Adipose tissue (tissue), 3 donors: ENCODE results near the gene CNPY1. TPM values are rescaled to one million over a fixed set of nuclear protein-coding genes. Genes with fewer than 3 reads are reported as not detected.

Source experiments
- H3K27ac ChIP-seq: one replicate; pipeline ENCODE4 v1.5.1; 2013; ENCODE audit warnings: low read depth, low read length
- WGBS, 3 donors: extraction: QIAGEN DNeasy Blood & Tissue Kit; methylation state at CpG; one replicate each; pipeline ENCODE4 v1.1.7; 2013; 5-methylcytosine and 5-hydroxymethylcytosine counted together
- polyA plus RNA-seq, 3 donors: library from polyadenylated mRNA; stranded (reverse); fragments of 200-250 nt; gene quantifications; one replicate each; pipeline ENCODE4 v1.2.3, GENCODE V29; 2013
- donor health status: healthy with polysubstance abuse.
- donor health status: Bipolar disorder and iron deficiency.
- donor health status: healthy.

Gene CNPY1
- polyA plus RNA-seq, 3 donors: not detected

- 52 to 64% (median 61%) methylated on average over 11 of the region's 11 CpGs for WGBS, 3 donors
- no peak overlapping the region for H3K27ac ChIP-seq
Measured at GRCh38 chr7:155581107-155581830, 34.9 kb upstream of the CNPY1 start.

GRCh38 chr7:155580367-155580766, 34.0 kb upstream of the CNPY1 start:
- WGBS, 3 donors: 54 to 68% (median 57%) methylated on average over 3 of the region's 3 CpGs
- H3K27ac ChIP-seq: no peak overlapping the region

GRCh38 chr7:155579565-155579964, 33.2 kb upstream of the CNPY1 start:
- 83 to 86% (median 85%) methylated on average over 13 of the region's 13 CpGs for WGBS, 3 donors

GRCh38 chr7:155578016-155578415, 31.7 kb upstream of the CNPY1 start:
- WGBS, 3 donors: 90 to 95% (median 92%) methylated on average over 12 to 13 of the region's 13 CpGs
- no peak overlapping the region for H3K27ac ChIP-seq

More at GRCh38 chr7:155579565-155579964, 33.2 kb upstream of the CNPY1 start:
- no peak overlapping the region for H3K27ac ChIP-seq

- 81 to 88% (median 84%) methylated on average over 16 of the region's 16 CpGs for WGBS, 3 donors
- H3K27ac ChIP-seq: no peak overlapping the region
Measured at GRCh38 chr7:155577509-155577905, 31.1 kb upstream of the CNPY1 start.

GRCh38 chr7:155576900-155577508, 30.6 kb upstream of the CNPY1 start:
- 69 to 88% (median 83%) methylated on average over 16 to 17 of the region's 17 CpGs for WGBS, 3 donors

GRCh38 chr7:155576416-155576815, 30.1 kb upstream of the CNPY1 start:
- no peak overlapping the region for H3K27ac ChIP-seq
- whole genome bisulfite sequencing, 3 donors: 54 to 79% (median 63%) methylated on average over 20 of the region's 20 CpGs

More at GRCh38 chr7:155576900-155577508, 30.6 kb upstream of the CNPY1 start:
- no peak overlapping the region for H3K27ac ChIP-seq

GRCh38 chr7:155574556-155575290, 28.4 kb upstream of the CNPY1 start:
- WGBS, 3 donors: 75 to 88% (median 82%) methylated on average over 10 of the region's 10 CpGs
- H3K27ac ChIP-seq: no peak overlapping the region

GRCh38 chr7:155571581-155572345, 25.4 kb upstream of the CNPY1 start:
- 51 to 71% (median 55%) methylated on average over 11 of the region's 11 CpGs for WGBS, 3 donors

GRCh38 chr7:155570991-155571390, 24.6 kb upstream of the CNPY1 start:
- WGBS, 3 donors: 85 to 88% (median 87%) methylated on average over 6 of the region's 6 CpGs
- H3K27ac ChIP-seq: no peak overlapping the region

More at GRCh38 chr7:155571581-155572345, 25.4 kb upstream of the CNPY1 start:
- H3K27ac ChIP-seq: no peak overlapping the region

- 43 to 83% (median 80%) methylated on average over 24 to 28 of the region's 28 CpGs for WGBS, 3 donors
- H3K27ac ChIP-seq: no peak overlapping the region
Measured at GRCh38 chr7:155570171-155570958, 24.0 kb upstream of the CNPY1 start.

GRCh38 chr7:155569681-155570080, 23.3 kb upstream of the CNPY1 start:
- 87 to 90% (median 89%) methylated on average over 11 of the region's 11 CpGs for WGBS, 3 donors
- H3K27ac ChIP-seq: no peak overlapping the region

- no peak overlapping the region for H3K27ac ChIP-seq
- 85 to 91% (median 86%) methylated on average over 10 of the region's 10 CpGs for WGBS, 3 donors
Measured at GRCh38 chr7:155568842-155569494, 22.6 kb upstream of the CNPY1 start.

GRCh38 chr7:155568333-155568660, 21.9 kb upstream of the CNPY1 start:
- H3K27ac ChIP-seq: no peak overlapping the region
- 68 to 81% (median 70%) methylated on average over 5 of the region's 5 CpGs for WGBS, 3 donors

GRCh38 chr7:155567646-155568332, 21.4 kb upstream of the CNPY1 start:
- 76 to 81% (median 81%) methylated on average over 18 of the region's 18 CpGs for WGBS, 3 donors

GRCh38 chr7:155566011-155566836, 19.9 kb upstream of the CNPY1 start:
- no peak overlapping the region for H3K27ac ChIP-seq
- WGBS, 3 donors: 90 to 93% (median 91%) methylated on average over 31 of the region's 31 CpGs

More at GRCh38 chr7:155567646-155568332, 21.4 kb upstream of the CNPY1 start:
- H3K27ac ChIP-seq: no peak overlapping the region
